ENCODE results near the gene FBXO15. TPM values are rescaled to one million over a fixed set of nuclear protein-coding genes. Genes with fewer than 3 reads are reported as not detected.

The FBXO15 gene
- total RNA-seq, 1 experiment from 2014 or later: 0.39 TPM

- peaks cover 10 to 52% (median 39%) of the 10 kb centered on the region in 3 experiments; a peak in 6 of 7 replicates for H3K36me3 Mint-ChIP-seq (ENCODE audit: insufficient read depth in 1 of 3, low read depth in 3 of 3)
- H3K56ac ChIP-seq (ENCODE audit: insufficient read length, low read depth, low read length): no peak overlapping the region
- H3K79me2 ChIP-seq (ENCODE audit: insufficient read depth, low read length): peaks cover 15% of the 10 kb centered on the region
- H3K9ac ChIP-seq (ENCODE audit: extremely low read depth, insufficient read length, low read length): no peak overlapping the region
- H3K23me2 ChIP-seq (ENCODE audit: insufficient read length, low read depth, low read length, poor library complexity, severe bottlenecking): peaks cover 3% of the 10 kb centered on the region
- H3T11ph ChIP-seq (ENCODE audit: low read length): no peak overlapping the region
- no peak overlapping the region for H2AFZ ChIP-seq (ENCODE audit: low read length)
- peaks cover 11 to 17% of the 10 kb centered on the region in 2 experiments for H3K4me1 Mint-ChIP-seq
- H3K4ac ChIP-seq (ENCODE audit: low read depth, low read length): no peak overlapping the region
- H3K79me1 ChIP-seq (ENCODE audit: insufficient read depth, low read depth, low read length, poor library complexity, severe bottlenecking): peaks cover 3% of the 10 kb centered on the region
- H3K18ac ChIP-seq (ENCODE audit: insufficient read length, low read depth, low read length): no peak overlapping the region
- H2BK15ac ChIP-seq (ENCODE audit: low read depth, low read length): no peak overlapping the region
- TF ChIP-seq CTCF (conservative IDR thresholded peaks at IDR 0.05): no peak
- no peaks in the 10 kb centered on the region for H3K9me3 ChIP-seq (ENCODE audit: control insufficient read depth, low read depth, low read length)
- no peak overlapping the region for H4K5ac ChIP-seq (ENCODE audit: insufficient read length, low read depth, low read length)
- H3K27me3 Mint-ChIP-seq (ENCODE audit: low read depth): no peaks in the 10 kb centered on the region
- H2BK120ac ChIP-seq (ENCODE audit: low read depth, low read length, poor library complexity, severe bottlenecking): no peak overlapping the region
- H3K4me1 ChIP-seq (ENCODE audit: insufficient read depth, low read length): no peaks in the 10 kb centered on the region
- H3K14ac ChIP-seq (ENCODE audit: insufficient read depth, low read length): no peak overlapping the region
- no peak overlapping the region for H4K8ac ChIP-seq (replicated peaks; ENCODE audit: insufficient read length, low read depth, low read length)
- H3K23ac ChIP-seq (ENCODE audit: insufficient read length, low read depth, low read length): no peak overlapping the region
- H2BK20ac ChIP-seq (ENCODE audit: low read depth, low read length, poor library complexity, severe bottlenecking): no peak overlapping the region
- no peak overlapping the region for H3K27ac Mint-ChIP-seq
- H3K27ac ChIP-seq (ENCODE audit: insufficient read length, low read depth, low read length): no peak overlapping the region
- no peak overlapping the region for H4K91ac ChIP-seq (ENCODE audit: insufficient read length, low read depth, low read length)
- H3K9me3 Mint-ChIP-seq: no peaks in the 10 kb centered on the region
- no CpG with 5 or more reads among the region's 4 CpGs for WGBS (ENCODE audit: extremely low coverage, insufficient read length, low lambda C conversion rate)
- H3K4me3 Mint-ChIP-seq: no peak overlapping the region
- H2BK5ac ChIP-seq (ENCODE audit: insufficient read length, low read length): no peak overlapping the region
- no peaks in the 10 kb centered on the region for H4K20me1 ChIP-seq (ENCODE audit: control insufficient read depth, insufficient read depth, insufficient read length)
- DNase-seq: no peak
- no peak overlapping the region for H2BK12ac ChIP-seq (ENCODE audit: insufficient read length, low read depth, low read length)
- no peak overlapping the region for H3K4me2 ChIP-seq (ENCODE audit: insufficient read depth, insufficient read length, low read length)
- H3K27me3 ChIP-seq (ENCODE audit: insufficient read depth, low read length): no peaks in the 10 kb centered on the region
- no peak overlapping the region for H2AK5ac ChIP-seq (ENCODE audit: insufficient read length, low read length)
These were observed 6.2 kb upstream of the FBXO15 start for GRCh38 chr18:74153793-74154192.

Measured in H9 (cell line).